GM10266 (cell line): ENCODE data around the gene NKX3-2.

ENCODE experiments used
- DNase-seq: peaks from one replicate; pipeline ENCODE4 v3.0.0; 2012; ENCODE audit errors: extremely low spot score
- TF ChIP-seq, protein P1 (sequence below): IDR thresholded peaks from 2 replicates; pipeline ENCODE4 v1.5.1; 2012; ENCODE audit warnings: mild to moderate bottlenecking, low read depth; ENCODE audit not compliant: control insufficient read depth, insufficient read depth; ENCODE audit errors: missing control alignments

The NKX3-2 gene

DNA sequence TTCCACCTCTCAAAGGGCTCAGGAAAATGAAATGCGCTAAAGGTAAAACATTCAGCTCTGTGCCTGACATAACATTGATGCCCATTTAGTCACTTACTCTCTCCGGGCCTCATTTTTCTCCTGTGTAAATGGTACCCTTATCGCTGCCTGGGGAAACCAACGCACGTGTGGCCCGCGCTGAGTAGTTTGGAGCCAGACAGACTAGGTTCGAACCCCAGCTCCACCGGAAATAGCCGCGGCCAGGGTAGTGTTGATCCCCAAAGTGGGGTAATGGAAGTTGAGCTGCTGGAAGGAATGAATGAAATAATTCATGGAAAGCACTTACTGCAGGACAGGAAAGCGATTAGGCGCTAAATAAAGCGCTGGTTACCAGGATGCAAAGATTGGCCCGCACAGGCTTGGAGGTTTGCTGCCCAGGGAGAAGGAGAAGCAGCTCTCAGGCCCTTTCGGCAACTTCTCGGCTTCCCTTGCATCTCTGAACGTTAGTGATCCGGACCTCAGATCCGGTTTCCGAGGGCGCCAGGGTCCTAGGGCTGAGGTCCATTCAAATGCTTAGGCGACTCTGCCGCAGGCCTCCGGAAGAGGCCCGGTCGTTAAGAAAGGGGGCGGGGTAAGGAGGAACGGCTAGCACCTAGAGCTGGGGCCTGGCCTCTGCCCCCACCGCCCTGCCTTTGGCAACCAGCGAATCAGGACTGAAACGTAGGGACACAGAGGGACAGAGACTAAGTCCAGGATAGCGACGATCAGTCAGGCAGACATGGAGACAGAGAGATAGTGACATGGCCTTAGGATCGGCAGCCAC is 13.3 kb downstream of the NKX3-2 start:
- TF ChIP-seq, protein P1, sequence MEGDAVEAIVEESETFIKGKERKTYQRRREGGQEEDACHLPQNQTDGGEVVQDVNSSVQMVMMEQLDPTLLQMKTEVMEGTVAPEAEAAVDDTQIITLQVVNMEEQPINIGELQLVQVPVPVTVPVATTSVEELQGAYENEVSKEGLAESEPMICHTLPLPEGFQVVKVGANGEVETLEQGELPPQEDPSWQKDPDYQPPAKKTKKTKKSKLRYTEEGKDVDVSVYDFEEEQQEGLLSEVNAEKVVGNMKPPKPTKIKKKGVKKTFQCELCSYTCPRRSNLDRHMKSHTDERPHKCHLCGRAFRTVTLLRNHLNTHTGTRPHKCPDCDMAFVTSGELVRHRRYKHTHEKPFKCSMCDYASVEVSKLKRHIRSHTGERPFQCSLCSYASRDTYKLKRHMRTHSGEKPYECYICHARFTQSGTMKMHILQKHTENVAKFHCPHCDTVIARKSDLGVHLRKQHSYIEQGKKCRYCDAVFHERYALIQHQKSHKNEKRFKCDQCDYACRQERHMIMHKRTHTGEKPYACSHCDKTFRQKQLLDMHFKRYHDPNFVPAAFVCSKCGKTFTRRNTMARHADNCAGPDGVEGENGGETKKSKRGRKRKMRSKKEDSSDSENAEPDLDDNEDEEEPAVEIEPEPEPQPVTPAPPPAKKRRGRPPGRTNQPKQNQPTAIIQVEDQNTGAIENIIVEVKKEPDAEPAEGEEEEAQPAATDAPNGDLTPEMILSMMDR, result no peak
- peak; percentile 32 for DNase-seq

GRCh38 chr4:13529128-13529919 is 15.0 kb downstream of the NKX3-2 start:
- peak; percentile 22 for DNase-seq
- TF ChIP-seq, protein P1, result no peak

- TF ChIP-seq, protein P1, result no peak
- peak; percentile 31 for DNase-seq
Observed at GRCh38 chr4:13528821-13529127, 15.5 kb downstream of the NKX3-2 start.

DNA sequence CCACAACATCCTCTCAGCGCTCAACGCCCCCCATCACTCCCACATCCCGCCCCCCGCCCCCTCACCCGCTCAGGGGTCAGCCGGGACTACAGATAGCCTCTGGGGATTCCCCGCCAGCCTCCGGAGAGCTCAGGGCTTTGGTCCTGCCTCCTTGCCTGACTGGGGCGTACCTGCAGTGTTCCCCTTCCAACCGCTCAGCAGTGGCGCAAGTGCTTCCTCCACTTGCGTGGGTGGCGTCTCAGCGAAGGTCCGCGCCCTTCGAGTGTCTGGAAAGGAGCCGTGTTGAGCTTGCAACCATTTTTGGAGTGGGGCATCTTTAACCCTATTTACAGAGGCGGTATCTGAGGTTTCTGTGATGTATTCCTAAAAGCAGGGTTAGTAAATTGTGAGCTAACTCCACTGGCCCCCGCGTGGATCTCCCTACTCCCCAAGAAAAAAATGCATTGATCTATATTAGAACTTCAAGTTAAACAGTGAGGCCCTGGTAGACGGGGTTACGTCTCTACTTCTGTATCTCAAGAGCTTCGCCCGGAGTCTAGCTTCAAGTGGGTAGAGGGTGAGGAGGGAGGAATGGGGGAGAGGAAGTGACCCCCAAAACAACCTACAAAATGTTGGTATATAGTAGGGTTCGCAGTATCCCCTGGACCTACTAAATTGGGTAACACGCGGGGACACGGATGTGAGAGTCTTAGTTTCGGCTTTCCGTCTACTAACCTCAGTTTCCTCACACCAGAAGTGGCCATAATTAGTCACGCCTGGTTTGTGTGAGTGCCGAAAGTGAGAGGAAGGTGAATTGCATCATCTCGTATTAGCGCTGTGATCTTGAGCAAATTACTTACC is 16.1 kb downstream of the NKX3-2 start:
- peak; percentile 78 for DNase-seq
- TF ChIP-seq, protein P1, result no peak

GRCh38 chr4:13527192-13527980 is 16.9 kb downstream of the NKX3-2 start:
- DNase-seq, result peak; percentile 44
- TF ChIP-seq, protein P1, result no peak

DNA sequence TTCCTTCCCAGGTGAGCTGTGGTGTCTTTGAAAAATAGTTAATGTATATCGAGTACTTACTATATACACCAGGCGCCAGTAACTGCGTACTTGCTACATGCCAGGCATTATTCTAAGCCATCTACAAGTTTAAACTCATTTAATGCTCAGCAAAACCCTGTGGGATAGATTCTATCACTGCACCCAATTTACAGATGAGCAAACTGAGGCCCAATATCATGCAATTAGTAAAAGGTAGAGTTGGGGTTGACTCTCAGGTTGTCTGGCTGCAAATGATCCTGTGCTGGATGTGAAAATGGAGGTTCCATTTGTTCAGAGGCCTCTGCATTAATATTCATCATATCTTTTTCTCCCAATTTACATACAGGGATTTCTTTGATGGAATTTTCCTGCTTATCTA is 17.6 kb downstream of the NKX3-2 start:
- TF ChIP-seq, protein P1, result no peak
- DNase-seq, result no peak
